ENCODE data around the gene ZIC5.

The ZIC5 gene

GRCh38 chr13:99960663-99961311 is 10.8 kb downstream of the ZIC5 start:
- TF ChIP-seq CTCF (IDR thresholded peaks at IDR 0.05; ENCODE audit: control extremely low read depth, extremely low read depth, low read depth, missing control alignments): no peak
- POLR2A ChIA-PET: no interaction called here
- DNase-seq (ENCODE audit: extremely low spot score): no peak
- CTCF ChIA-PET: interaction anchor here (1.5 to 1.7 kb wide), 2 partner anchors 14 to 26 kb away, joined by 3 to 4 read pairs; no protein-coding TSS in a partner anchor

- TF ChIP-seq CTCF (IDR thresholded peaks at IDR 0.05; ENCODE audit: control extremely low read depth, extremely low read depth, low read depth, missing control alignments): no peak
- CTCF ChIA-PET: no interaction called here
- DNase-seq (ENCODE audit: extremely low spot score): no peak
- POLR2A ChIA-PET: no interaction called here
Observed at GRCh38 chr13:99959540-99960230, 11.9 kb downstream of the ZIC5 start.

GRCh38 chr13:99959127-99959539 is 12.4 kb downstream of the ZIC5 start:
- CTCF ChIA-PET: interaction anchor here (1.2 kb wide), 1 partner anchor 9 kb away, joined by 3 read pairs; no protein-coding TSS in a partner anchor
- DNase-seq (ENCODE audit: extremely low spot score): no peak
- no peak for TF ChIP-seq CTCF (IDR thresholded peaks at IDR 0.05; ENCODE audit: control extremely low read depth, extremely low read depth, low read depth, missing control alignments)
- POLR2A ChIA-PET: no interaction called here

- TF ChIP-seq CTCF (IDR thresholded peaks at IDR 0.05; ENCODE audit: control extremely low read depth, extremely low read depth, low read depth, missing control alignments): no peak
- DNase-seq (ENCODE audit: extremely low spot score): no peak
- CTCF ChIA-PET: interaction anchor here (1.0 to 1.2 kb wide), 2 partner anchors 9 kb away, joined by 3 read pairs; no protein-coding TSS in a partner anchor
- POLR2A ChIA-PET: no interaction called here
Observed at GRCh38 chr13:99958406-99959126, 13.0 kb downstream of the ZIC5 start.

- ChIA-PET POLR2A (no interaction called here), CTCF (no interaction called here)
- no peak for TF ChIP-seq CTCF (IDR thresholded peaks at IDR 0.05; ENCODE audit: control extremely low read depth, extremely low read depth, low read depth, missing control alignments)
- no peak for DNase-seq (ENCODE audit: extremely low spot score)
Observed at GRCh38 chr13:99956473-99957349, 14.9 kb downstream of the ZIC5 start.
